NCI-H2107 treated with DMSO at 0.1 percent for 48 hours (cell line): Measurements from ENCODE around the gene ZBTB7A.

ENCODE experiments used
- DNase-seq: peaks from one replicate; lab custom pipeline; 2025; ENCODE audit not compliant: unreplicated experiment; lab: John Stamatoyannopoulos, UW

The ZBTB7A gene

DNA sequence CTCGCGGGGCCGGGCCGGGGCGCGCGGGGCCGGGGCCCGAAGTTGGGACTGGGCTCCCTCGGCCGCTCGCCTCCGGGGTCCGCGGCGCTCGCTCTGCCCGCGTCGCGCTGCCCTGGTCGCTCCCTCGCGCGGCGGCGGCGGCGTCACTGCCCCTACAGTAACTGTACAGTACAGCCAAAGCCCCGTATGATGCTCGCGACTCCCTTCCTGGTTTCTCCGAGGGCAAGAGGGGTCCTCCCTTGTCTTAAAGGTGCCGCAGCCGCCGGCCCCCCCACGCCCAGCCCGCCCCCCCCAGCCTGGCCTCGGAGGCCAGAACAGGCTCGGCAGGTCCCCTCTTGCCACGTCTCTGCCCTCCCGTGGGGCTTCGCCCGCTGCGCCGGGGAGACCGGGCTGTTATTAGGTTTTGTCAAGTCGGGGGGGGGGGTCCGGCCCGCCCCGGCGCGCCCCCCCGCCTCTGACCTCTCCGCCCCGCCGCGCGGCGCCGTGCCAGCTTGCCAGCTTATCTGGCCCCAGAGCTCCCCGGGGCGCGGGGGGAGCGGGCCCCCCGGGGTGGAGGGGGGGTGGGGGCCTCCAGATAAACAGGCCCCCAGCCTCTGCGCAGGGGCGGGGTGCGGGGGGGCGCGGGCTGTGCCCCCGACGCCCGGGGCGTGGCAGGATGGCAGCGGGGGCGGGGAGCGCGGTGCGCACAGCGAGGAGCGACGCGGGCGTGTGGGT, at the start of gene ZBTB7A:
ZBTB7A (minus strand) TSS at position 218 of the 714 bp plus-strand sequence. CDS start 11,667 bp downstream, outside the sequence.
- DNase-seq, result peak; percentile 35

DNA sequence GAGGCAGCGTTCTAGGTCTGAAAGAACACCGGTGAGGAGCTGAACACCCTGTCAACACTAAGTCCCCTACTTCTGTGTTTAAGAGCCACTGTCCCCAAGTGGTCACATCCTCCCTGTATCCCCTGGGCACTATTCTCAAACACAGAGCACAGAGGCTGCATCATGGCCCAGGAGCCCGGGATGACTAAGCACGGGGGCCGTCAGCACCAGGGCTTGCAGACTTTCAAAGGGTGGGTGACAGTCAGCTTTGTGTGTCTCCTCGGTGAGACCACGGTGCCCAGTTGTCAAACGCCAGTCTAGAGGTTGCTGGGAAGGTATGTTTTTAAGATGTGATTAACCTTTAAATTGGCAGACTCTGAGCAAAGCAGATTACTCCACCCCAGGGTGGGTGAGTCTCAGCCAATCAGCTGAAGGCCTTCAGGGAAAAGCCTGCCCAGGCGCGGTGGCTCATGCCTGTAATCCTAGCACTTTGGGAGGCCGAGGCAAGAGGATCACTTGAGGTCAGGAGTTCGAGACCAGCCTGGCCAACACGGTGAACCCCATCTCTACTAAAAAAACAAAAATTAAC, 49.2 kb upstream of the ZBTB7A start:
- DNase-seq, result no peak

DNA sequence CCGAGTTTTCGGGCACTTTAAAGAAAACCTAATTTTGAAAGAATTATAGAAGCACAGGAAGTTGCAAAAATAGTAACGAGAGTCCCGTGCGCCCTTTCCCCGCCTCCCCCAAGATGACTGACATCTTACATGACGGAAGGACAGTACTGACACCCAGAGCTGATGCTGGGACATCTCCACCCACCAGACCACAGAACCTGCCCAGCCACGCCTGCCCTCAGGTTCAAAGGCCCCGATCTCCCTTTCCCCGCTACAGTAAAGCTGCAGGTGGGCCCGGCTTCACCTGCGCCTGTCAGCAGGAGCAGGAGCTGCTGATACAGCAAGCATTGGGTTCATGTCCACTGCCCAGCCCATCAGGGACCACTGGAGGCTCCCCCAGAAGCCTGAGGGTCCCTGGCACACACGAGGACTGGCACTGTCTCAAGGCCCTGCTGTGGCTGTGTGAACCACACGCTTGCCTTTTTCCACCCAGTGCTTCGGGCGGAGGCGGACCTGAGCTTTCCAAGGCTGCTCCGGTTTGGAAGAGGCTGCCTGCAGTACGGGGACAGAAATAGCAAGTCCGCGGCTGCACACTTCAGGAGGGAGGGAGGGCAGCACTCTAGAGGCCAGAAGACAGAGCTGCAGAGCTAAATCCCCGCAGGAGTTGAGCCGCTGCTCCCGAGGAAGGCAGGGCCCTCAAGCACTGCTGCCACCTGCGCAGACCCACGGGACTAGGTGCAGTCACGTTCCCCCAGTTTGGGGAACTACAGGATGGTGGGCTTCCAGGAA, 48.5 kb upstream of the ZBTB7A start:
- no peak for DNase-seq

DNA sequence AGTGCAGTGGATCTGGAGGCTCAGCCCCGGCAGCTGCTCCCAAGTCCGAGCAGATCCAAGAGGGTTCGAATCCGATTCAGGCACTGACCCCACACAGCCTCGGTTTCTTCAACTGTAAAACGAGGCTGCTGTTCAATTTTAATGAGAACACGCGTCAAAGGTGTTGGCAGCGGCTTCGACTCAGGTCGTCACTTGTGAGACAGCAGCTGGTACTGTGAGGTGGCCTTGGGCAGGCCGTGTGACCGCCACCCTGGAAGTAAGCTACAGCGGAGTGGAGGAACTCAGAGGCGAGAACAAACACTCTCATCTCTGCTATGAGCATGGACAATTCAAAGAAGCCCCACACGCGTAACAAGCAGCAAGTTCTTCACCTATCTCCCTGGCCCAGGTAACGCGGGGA, 47.5 kb upstream of the ZBTB7A start:
- no peak for DNase-seq

DNA sequence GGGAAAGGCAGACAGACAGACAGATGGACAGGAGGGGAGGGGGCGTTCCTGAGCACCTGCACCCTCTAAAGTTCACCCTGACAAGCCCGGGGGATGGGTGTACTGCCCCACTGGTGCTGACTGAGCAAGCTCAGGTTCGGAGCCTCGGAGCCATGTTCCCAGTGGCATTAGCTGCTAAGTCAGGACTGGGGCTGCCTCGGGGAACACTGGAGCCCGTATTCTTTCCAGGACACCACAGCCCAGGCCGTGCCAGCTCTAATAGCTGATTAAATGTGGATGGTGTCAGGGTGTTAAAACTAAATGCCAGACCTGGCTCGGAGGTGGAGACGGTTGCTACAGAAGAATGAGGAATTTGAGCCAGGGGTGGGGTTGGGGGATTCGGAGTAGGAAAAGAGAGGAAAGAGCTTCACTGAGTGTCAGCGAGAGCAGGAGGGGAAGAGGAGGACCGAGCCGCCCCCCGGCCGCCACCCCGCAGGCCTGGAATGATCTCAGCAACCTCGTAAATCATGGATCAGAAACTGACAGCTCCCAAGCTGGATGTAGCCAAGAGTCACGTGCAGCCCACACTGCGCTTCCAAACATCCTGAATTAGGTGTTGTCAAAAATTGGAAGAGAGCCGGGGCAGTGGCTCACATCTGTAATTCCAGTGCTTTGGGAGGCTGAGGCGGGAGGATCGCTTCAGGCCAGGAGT, 46.8 kb upstream of the ZBTB7A start:
- no peak for DNase-seq

DNA sequence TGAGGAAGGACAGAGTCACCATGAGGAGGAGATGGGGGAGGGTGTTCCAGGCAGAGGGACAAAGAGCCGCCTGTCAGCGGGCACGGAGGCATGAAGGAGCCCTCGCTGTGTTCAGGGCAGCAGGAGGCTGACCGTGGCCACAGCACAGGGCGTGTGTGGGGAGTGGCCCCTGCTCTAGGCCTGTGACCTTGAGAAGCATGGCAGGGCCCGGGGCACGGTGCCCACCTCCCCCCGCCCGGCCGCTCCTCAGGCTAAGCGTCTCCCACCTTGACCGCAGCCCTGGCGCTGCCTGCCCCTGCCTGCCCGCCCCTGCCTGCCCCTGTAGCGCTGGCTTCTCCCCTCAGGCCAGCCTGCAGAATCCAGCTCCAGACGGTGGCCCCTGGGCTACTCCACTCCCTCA, 45.7 kb upstream of the ZBTB7A start:
- no peak for DNase-seq

DNA sequence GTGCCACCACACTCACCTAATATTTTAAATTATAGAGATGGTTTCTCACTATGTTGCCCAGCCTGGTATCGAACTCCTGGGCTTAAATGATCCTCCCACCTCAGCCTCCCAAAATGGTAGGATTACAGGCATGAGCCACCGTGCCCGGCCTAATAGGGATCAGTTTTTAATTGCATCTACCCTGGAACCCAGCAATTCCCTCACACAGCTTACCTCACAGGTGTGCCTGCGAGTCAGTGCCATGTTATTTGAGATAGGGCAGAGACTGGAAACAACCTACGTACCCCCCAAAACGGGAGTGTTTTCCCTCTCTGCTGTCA, 42.9 kb upstream of the ZBTB7A start:
- no peak for DNase-seq

DNA sequence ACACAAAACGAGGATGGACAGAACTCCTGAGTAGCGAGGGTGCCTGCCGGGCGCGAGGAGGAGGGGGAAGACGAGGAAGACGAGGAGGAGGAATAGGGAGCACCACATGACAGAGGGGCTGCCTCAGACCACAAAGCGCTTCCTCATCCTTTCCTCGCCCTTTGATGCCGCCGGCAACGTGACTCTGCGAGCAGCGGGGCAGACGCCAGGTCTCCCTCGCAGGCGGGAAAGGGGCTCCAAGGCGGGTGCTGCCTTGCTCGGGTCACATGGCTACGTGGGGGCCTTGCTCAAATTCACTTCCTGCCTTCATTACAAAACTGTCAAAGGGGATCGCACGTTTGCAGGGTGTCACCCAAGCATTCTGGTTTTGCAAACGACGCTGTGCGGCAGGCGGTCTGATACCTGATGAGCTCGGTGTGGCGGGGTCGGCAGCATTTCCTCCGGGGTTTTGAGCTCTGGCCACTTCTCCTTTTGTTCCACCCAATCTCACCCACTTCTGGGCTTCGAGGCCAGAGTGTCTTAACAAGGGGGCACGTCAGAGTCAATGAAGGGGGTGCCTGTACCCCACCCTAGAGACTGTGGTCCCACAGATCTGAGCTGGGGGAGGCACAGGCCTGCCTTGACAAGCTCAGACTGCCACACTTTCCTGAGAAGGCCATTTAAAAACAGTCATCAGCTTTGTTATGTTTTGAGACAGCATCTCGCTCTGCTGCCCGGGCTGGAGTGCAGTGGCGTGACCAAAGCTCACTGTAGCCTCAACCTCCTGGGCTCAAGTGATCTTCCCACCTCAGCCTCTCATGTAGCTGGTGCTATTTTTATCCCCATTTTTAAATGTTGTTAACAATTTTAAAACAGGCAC, 42.3 kb upstream of the ZBTB7A start:
- no peak for DNase-seq

DNA sequence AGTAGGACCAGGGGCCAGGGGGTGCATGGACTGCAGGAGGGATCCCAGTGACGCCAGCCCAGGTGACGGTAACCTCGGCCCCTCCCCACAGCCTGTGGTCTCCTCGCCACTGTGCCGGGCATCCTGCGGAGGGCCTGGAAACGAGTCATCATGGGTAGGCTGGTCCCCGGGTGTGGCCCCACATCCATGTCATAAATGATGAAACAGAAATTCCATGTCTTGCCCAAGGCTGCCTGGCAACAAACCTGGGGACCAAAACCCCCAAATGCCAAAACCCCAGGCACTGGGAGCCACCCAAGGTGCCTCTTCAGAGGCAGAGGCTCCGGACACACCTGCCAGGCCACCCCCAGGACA, 36.4 kb upstream of the ZBTB7A start:
- DNase-seq, result no peak

DNA sequence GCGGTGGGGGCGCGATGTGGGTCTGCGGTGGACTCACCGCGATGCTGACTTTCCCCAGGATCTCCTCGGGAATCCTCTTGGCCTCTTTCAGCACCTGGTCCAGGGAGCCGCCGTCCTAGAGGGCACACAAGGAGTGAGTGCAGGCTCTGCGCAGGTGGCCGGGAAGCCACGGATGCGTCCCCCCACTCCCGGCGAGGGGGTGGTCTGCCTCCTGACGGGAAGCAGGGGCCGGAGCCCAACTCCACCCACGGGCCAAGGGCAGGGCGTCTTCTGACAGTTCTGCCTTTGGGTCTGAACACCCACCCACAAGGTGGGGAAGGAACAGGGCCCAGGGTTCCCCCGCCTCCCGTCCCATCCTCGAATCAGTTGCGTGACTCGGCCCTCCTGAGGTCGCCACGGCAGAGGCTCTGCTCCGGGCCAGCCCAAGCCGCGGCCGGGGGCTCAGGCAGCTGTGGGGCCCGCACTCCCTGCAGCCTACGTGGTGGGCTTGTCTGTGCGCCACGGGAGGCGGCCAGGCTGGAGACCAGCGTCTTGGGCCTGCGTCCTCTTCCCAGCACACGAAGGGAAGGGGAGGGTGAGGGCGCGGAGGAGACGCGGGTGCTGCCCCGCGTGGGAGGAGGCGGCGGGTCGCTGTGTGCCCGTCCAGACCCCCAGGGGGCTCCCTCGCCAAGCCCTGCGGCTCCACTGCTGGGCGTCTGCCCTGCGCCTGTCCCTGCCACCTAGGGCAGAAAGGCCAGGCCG, 35.8 kb upstream of the ZBTB7A start:
- DNase-seq, result no peak

DNA sequence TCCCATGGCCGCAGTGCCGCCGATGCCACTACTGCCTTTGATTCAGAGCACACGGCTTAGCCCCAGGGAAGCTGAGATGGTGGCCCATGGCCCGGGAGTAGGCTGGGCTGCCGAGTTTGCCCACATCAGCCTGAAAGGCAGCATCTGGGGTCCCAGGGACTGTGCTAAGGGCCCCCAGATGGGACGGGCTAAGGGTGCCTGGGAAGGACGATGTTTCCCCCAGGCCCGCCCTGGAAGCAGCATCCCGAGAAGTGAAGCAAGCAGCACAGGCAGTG, 34.7 kb upstream of the ZBTB7A start:
- DNase-seq, result no peak

DNA sequence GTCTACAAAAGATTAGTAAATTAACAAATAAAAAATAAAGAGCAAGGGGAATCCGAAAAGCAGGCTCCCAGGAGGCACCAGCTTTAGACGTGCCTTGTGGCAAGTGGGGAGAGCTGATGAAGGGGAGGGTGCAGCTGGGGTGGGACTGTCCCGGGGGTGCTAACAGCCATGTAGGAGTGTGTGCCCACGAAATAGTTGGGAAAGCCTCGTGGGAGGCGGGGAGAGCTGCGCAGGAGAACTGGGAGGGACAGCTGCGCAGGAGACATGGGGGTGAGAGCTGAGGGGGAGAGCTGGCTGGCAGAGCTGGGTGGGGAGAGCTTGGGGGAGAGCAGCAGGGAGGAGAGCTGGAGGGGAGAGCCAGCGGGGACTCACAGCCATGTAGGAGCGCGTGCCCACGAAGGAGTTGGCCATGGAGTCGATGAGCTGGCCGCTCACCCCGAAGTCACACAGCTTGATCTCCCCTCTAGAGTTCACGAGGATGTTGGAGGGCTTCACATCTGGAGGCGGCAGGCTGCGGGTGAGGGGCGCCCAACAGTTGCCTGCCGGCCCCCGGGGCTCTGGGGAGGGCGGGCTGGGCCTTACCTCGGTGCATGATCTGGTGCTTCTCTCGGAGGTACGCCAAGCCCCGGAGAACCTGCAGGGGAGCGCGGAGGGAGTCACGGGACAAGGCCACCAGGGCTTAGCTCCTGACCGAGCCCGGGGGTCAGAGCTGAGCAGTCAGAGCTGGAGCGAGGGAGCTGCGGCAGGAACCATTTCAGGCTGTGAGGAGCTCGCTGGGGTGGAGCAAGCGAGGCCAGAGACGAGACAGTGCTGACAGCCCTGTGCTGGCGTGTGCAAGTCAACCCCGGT, 34.2 kb upstream of the ZBTB7A start:
- DNase-seq, result no peak

DNA sequence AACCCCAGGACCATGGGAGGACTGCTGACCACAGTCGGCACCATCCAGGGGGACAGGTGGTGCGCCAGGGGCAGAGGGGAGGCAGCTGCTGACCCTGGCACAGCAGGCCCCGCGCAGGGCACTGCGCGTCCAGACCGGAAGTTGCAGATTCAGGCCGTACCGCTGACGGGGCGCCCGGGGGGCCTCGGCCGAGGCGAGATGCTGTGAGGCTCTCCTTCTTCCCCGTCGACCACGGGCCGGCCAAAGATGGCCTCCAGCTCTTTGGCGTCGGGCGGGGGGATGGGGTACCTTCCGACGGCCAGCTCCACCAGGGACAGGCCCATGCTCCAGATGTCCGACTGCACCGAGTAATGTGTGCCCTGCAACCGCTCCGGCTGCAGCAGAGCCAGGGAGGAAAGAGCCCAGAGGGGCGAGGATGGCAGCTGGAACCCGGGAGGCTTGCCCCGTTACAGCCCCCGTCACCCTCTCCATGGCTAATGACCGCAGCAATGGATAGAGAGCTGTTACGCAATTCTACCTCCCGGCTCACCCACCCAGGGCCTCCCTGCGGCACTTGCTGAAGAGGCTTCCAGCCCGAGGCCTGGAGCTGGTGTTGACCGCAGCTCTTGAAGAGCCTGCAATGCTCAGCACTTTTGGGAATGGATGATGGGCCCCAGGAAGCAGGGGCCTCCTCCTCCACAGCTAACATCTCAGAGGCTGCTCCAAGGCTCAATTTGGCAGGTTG, 32.5 kb upstream of the ZBTB7A start:
- DNase-seq, result no peak

DNA sequence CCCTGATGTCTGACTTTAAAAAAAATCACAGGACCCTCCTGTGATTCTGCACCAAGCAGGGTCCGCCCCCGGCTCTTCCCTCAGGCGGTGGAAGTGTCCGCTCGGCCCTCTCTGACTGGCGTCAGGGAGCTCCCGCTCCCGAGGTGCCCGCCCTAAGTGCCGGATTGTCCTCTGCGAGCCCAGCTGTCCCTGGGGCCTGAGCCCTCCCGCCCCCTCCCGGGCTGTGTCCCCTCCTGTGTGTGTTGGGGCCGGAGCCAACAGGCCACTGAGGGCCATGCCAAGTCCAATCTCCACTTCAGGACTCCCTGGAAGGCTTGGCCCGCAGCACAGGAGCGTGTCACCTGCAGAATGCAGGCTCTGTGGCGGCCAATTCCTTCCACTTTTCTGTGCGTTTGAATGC, 31.8 kb upstream of the ZBTB7A start:
- no peak for DNase-seq

DNA sequence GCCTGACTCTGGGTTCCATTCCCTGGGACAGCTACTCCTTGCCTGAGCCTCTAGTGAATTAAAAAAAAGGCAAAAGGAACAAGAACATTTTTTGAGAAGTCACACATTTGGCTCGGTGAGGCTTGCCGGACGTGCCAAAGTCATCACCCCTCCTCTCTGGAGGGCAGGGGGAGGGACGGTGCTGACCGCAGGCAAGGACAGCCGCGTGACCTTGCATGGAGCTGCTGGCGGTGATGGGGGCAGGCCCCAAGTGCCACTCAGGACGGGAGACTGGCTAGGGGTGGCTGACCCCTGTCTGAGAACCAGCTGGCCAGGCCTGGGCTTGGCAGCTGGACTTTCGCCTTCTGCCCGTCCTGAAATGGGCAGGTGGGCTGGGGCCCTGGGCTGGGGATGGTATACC, 30.8 kb upstream of the ZBTB7A start:
- no peak for DNase-seq

DNA sequence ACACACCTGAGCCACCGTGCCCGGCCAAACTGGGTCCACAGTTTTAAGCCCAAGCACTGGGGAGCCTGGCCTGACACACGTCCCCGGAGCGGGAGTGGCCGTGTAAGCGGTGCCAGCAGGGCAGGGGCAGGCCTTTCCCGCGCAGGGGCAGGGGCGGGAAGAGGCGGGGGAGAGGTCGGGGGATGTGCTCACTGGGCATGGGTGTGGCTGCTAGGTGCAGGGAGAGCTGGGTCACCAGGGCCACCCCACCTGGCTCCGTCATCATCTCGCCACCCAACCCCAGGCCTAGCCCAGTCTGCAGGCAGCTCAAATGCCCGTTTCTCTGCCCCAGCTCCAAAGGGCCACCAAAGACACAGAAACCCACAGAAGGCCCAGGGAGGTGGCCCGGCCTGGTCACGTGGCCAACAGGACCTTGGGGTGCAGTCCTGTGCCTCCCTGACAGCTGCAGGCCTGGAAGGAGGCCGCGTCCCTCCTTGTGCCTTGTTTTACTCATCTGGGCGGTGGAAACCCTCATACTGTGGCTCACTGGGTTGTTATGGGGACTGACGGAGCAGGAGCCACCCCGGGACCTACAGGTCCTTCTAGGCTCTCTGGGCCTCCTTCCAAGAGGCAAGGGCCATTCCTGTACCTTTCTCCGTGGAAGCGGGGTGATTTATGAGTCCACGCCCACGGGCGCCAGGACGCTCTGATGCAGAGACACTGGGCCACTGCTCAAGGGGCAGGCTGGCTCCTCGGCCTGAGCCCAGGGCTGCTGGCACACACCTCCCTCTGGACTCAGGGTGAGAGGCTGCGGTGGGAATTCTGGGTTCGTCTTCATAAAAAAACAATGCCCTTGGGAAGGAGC, 29.6 kb upstream of the ZBTB7A start:
- DNase-seq, result no peak

DNA sequence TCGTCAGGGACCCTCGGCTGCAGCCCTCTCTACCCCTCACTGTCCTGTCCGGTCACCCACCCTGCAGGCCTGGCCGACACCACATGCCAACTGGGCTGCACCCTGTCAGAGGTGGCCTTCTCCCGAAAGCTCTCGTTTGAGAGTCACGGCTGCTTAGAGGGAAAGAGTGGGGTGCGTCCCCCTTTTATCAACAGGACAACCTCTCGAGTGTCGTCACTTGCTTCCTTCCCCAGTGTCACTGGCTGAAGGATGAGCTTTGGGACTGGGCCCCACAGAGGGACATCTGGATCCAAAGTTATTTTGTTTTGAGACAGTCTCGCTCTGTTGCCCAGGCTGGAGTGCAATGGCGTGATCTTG, 28.8 kb upstream of the ZBTB7A start:
- DNase-seq, result no peak

DNA sequence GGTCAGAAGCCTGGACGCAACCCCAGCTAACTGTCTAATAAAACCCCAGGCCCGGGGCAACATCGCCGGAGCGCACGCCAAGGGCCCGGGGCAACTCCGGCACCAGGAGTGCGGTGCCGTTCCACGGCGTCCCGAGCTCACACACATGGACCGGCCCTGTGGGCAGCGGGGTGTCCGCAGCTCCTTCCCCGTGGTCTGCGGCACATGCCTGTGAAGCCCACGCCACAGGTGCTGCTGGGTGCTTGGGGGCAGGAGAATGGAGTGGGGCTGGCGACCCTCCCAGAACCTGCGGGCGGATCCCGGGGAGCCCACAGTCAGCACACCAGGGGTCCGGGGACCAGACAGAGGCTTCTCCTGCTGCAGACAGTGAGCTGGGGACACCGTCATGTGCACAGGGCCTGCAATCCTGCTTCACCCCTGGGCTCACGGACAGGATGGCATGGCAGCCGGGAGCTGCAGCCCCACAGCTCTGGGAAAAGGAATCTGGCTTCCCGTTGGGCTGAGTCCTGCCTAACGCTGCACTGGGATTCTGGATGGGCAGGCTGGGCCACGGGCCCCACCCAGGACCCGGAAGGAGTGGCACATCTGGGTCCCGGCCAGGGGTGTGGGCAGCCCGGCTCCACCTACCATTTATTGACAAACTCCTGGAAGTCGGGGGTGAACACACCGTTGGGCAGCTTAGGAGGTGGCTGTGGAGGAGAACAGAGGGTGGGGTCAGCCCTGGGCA, 28.2 kb upstream of the ZBTB7A start:
- DNase-seq, result no peak
